ENCODE results near the gene PTGDR2.

DNA sequence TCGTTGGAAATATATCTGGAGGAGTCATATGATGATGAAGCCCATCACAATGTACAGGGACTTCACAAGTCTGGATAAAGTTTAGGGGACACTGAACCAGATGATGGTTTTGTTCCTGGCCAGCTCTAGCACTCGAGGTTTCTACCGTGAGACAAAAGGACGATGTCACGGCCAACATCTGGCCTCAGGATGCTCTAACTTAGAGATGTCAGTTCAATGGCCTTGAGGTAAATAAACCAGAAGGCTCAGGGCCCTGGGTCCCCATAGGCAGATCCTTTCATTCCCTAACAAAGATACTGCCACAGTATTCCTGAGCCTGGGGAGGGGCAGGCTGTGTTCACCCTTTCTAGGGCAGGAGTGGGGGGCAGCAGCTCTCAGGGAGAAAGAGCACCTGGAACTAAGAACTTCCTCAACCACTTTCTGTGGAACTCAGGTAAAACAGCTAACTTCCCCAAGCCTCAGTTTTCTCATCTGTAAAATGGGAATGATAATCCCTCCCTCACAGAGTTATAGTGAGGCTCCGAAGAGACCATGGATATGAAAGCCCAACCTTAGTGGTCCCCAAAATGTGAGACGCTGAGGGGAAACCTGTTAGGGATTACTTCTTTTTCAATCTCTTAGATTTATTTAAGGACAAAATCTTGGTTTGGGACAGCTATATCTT is 52.3 kb downstream of the PTGDR2 start:
- TF ChIP-seq, protein P1, sequence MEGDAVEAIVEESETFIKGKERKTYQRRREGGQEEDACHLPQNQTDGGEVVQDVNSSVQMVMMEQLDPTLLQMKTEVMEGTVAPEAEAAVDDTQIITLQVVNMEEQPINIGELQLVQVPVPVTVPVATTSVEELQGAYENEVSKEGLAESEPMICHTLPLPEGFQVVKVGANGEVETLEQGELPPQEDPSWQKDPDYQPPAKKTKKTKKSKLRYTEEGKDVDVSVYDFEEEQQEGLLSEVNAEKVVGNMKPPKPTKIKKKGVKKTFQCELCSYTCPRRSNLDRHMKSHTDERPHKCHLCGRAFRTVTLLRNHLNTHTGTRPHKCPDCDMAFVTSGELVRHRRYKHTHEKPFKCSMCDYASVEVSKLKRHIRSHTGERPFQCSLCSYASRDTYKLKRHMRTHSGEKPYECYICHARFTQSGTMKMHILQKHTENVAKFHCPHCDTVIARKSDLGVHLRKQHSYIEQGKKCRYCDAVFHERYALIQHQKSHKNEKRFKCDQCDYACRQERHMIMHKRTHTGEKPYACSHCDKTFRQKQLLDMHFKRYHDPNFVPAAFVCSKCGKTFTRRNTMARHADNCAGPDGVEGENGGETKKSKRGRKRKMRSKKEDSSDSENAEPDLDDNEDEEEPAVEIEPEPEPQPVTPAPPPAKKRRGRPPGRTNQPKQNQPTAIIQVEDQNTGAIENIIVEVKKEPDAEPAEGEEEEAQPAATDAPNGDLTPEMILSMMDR (IDR thresholded peaks at IDR 0.05) = no peak
- no peak for TF ChIP-seq POLR2AphosphoS5 (IDR thresholded peaks at IDR 0.05; ENCODE audit: insufficient read depth in 1 of 2, low read depth in 1 of 2)

All from vagina (tissue), 2 donors.